GM12864 (cell line): Measurements from ENCODE around the gene FNIP1.
"Not testable (repeated sequence)": the region's sequence is repeated elsewhere in the genome, so short reads cannot be mapped to it uniquely, and the experiment has no call there.

ENCODE experiments used
- DNase-seq: peaks from one replicate; pipeline ENCODE4 v3.0.0-alpha.2; 2011; ENCODE audit warnings: low read depth
- H3K4me3 ChIP-seq: 2 replicates; pipeline ENCODE4 v1.5.1; 2011; ENCODE audit warnings: mild to moderate bottlenecking, low read depth, low read length, control low read depth
- TF ChIP-seq, protein P1 (sequence below): IDR thresholded peaks from 2 replicates; pipeline ENCODE4 v1.5.1; 2011; ENCODE audit warnings: low read depth, mild to moderate bottlenecking, moderate library complexity, low read length, control low read depth, inconsistent platforms; ENCODE audit errors: missing control alignments

The FNIP1 gene

DNA sequence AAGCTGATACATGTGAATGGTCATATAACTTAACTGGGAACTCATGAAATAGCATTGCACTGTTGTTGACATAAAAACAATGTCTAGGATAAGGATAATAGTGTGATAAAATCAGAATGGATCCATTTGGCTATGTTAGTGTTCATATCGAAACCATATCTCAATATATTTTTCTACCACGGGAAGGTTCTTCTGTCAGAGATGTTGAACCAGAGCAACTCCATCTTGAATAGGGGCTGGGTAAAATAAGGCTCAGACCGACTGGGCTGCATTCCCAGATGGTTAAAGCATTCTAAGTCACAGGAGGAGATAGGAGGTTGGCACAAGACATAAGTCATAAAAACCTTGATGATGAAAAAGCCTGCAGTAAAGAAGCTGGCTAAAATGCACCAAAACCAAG, 56.3 kb downstream of the FNIP1 start:
- TF ChIP-seq, protein P1, sequence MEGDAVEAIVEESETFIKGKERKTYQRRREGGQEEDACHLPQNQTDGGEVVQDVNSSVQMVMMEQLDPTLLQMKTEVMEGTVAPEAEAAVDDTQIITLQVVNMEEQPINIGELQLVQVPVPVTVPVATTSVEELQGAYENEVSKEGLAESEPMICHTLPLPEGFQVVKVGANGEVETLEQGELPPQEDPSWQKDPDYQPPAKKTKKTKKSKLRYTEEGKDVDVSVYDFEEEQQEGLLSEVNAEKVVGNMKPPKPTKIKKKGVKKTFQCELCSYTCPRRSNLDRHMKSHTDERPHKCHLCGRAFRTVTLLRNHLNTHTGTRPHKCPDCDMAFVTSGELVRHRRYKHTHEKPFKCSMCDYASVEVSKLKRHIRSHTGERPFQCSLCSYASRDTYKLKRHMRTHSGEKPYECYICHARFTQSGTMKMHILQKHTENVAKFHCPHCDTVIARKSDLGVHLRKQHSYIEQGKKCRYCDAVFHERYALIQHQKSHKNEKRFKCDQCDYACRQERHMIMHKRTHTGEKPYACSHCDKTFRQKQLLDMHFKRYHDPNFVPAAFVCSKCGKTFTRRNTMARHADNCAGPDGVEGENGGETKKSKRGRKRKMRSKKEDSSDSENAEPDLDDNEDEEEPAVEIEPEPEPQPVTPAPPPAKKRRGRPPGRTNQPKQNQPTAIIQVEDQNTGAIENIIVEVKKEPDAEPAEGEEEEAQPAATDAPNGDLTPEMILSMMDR = no peak
- H3K4me3 ChIP-seq = no peak overlapping the region
- DNase-seq = no peak

GRCh38 chr5:131735393-131735792, 61.4 kb downstream of the FNIP1 start:
- no peak overlapping the region for H3K4me3 ChIP-seq
- TF ChIP-seq, protein P1 = no peak
- DNase-seq = no peak

DNA sequence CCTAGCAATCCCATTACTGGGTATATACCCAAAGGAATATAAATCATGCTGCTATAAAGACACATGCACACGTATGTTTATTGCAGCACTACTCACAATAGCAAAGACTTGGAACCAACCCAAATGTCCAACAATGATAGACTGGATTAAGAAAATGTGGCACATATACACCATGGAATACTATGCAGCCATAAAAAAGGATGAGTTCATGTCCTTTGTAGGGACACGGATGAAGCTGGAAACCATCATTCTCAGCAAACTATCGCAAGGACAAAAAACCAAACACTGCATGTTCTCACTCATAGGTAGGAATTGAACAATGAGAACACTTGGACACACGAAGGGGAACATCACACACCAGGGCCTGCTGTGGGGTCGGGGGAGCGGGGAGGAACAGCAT, 61.9 kb downstream of the FNIP1 start:
- H3K4me3 ChIP-seq, DNase-seq: not testable (repeated sequence)

- not testable (repeated sequence) for DNase-seq, H3K4me3 ChIP-seq
Observed at GRCh38 chr5:131729292-131729691, 67.5 kb downstream of the FNIP1 start.

GRCh38 chr5:131724089-131724488, 72.7 kb downstream of the FNIP1 start:
- not testable (repeated sequence) for DNase-seq, H3K4me3 ChIP-seq

GRCh38 chr5:131720714-131721113, 76.1 kb downstream of the FNIP1 start:
- DNase-seq = no peak
- TF ChIP-seq, protein P1 = no peak
- no peak overlapping the region for H3K4me3 ChIP-seq

DNA sequence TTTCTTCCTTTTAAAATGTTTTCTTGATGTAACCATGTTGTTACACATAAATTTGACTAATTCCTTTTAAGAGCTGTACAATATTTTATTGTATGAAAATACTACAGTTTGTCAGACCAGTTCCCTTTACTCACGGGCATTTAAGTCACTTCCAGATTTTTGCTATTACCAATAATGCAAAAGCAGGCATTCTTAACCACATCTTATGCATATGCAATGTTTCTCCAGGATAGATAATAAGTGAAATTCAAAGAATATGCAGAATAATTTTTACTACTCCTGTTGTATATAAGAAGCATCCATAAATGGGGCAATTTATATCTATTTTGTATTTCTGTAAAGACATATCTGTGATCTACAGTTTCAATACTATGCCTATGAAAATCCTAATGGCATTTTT, 77.3 kb downstream of the FNIP1 start:
- no peak overlapping the region for H3K4me3 ChIP-seq
- TF ChIP-seq, protein P1 = no peak
- no peak for DNase-seq

DNA sequence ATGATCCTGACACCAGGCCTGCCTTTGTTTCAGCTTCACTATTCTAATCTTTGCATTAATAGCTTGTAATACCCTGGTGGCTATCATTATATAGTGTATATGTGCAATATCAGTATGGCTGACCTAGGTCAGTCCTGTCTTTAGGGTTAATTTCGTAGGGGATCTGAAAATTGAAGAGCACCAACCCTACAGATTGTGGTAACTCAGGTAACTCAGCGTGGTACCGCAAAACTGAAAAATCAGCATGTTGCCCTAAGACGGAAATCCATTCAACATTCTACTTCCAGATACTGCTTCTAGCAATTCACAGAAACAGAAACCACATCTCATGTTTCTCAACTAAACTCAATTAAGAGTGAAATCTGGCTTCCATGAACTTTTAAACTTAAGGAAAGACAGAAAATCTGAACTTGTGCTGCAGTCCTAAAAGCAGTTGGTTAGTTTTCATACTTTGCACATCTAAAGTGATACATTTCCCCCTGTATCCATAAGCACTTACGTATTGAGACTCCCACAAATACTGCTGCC, 78.3 kb downstream of the FNIP1 start:
- no peak overlapping the region for H3K4me3 ChIP-seq
- DNase-seq = no peak
- TF ChIP-seq, protein P1 = no peak

DNA sequence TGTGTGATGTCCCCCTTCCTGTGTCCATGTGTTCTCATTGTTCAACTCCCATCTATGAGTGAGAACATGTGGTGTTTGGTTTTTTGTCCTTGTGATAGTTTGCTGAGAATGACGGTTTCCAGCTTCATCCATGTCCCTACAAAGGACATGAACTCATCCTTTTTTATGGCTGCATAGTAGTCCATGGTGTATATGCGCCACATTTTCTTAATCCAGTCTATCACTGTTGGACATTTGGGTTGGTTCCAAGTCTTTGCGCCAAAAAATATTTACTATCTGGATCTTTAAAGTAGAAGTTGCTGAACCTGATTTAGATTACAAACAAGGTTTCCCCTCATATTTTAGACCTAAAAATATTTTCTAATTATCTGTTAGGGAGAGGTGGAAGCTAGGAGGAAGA, 79.7 kb downstream of the FNIP1 start:
- DNase-seq, H3K4me3 ChIP-seq: not testable (repeated sequence)
